ENCODE measurements around the gene IDH2. TPM values are rescaled to one million over a fixed set of nuclear protein-coding genes. Genes with fewer than 3 reads are reported as not detected.
A peak's percentile ranks its signal among the peaks of the same experiment; 100 is the strongest.

IDH2 gene
- total and polyA plus RNA-seq, 2 of the 13 experiments (the other 11 are each of a cell fraction or from before 2014, with no cell fraction given) = 121 to 145 TPM

GRCh38 chr15:90049030-90049429 is 53.2 kb downstream of the IDH2 start:
- no peaks in the 10 kb centered on the region for H3K9me3 ChIP-seq (ENCODE audit: low read length)
- H3K36me3 ChIP-seq (replicated peaks in 1 of 2; ENCODE audit: control insufficient read depth in 1 of 2, insufficient read depth in 2 of 2, low read length in 2 of 2) = peaks cover 2 to 3% of the 10 kb centered on the region in 2 experiments; a peak in 1 of 5 replicates
- peaks cover 4% of the 10 kb centered on the region for H3K79me2 ChIP-seq (ENCODE audit: insufficient read depth, low read length)
- BruUV-seq (replicated peaks) = no TSS peak
- ATAC-seq = no peak
- CTCF ChIA-PET (ENCODE audit: low intra/inter-chr PET ratio, low total read pairs) = no interaction called here
- no peak overlapping the region for H3K27ac ChIP-seq (ENCODE audit: extremely low read length, insufficient read depth, low read length)
- intact Hi-C loops (cut with micrococcal nuclease; ENCODE audit: unreplicated experiment) (no loop called here), in situ Hi-C loops (cut with HindIII; ENCODE audit: extremely low pct_ligation_motif_present, low pct_unique_long_range_greater_than_20kb) (no loop called here)
- TF ChIP-seq ZBTB42 (CRISPR knock-in tag; IDR thresholded peaks at IDR 0.05) (no peak), ZNF629 (CRISPR knock-in tag; conservative IDR thresholded peaks at IDR 0.05) (peak; percentile 53), ZNF703 (CRISPR knock-in tag; IDR thresholded peaks at IDR 0.05; ENCODE audit: borderline replicate concordance) (no peak)
- H3K4me3 ChIP-seq (replicated peaks in 1 of 3; ENCODE audit: insufficient read depth in 1 of 3, low read depth in 2 of 3, low read length in 3 of 3) = no peak overlapping the region
- no peak for DNase-seq (ENCODE audit: low spot score)
- H3K27me3 ChIP-seq (ENCODE audit: control insufficient read depth in 1 of 2, insufficient read depth in 2 of 2, low read length in 2 of 2) = no peaks in the 10 kb centered on the region
- H3K9ac ChIP-seq (ENCODE audit: insufficient read depth, low read depth, low read length) = no peak overlapping the region
- H3K4me2 ChIP-seq (ENCODE audit: low read depth, low read length) = no peak overlapping the region
- peaks cover 14% of the 10 kb centered on the region for H3K4me1 ChIP-seq (ENCODE audit: insufficient read depth, low read length)
- POLR2A ChIA-PET = no interaction called here
- no peak for FAIRE-seq
- H2AFZ ChIP-seq (ENCODE audit: low read length) = no peak overlapping the region
- 100% methylated on average over 2 of the region's 5 CpGs for WGBS (ENCODE audit: low lambda C conversion rate)
- peaks cover 6% of the 10 kb centered on the region; the same call in 1 of the 2 replicates for H4K20me1 ChIP-seq (ENCODE audit: insufficient read depth, low read length)

GRCh38 chr15:90047956-90048575 is 54.2 kb downstream of the IDH2 start:
- FAIRE-seq (no peak), DNase-seq (ENCODE audit: low spot score) (no peak), ATAC-seq (no peak)
- no peak overlapping the region for H3K4me3 ChIP-seq (replicated peaks in 1 of 3; ENCODE audit: insufficient read depth in 1 of 3, low read depth in 2 of 3, low read length in 3 of 3)
- H3K79me2 ChIP-seq (ENCODE audit: insufficient read depth, low read length) = peaks cover 4% of the 10 kb centered on the region
- ChIA-PET POLR2A (no interaction called here), CTCF (ENCODE audit: low intra/inter-chr PET ratio, low total read pairs) (no interaction called here)
- H3K36me3 ChIP-seq (replicated peaks in 1 of 2; ENCODE audit: control insufficient read depth in 1 of 2, insufficient read depth in 2 of 2, low read length in 2 of 2) = peaks cover 2 to 3% of the 10 kb centered on the region in 2 experiments; a peak in 1 of 5 replicates
- peaks cover 5% of the 10 kb centered on the region for H3K4me1 ChIP-seq (ENCODE audit: insufficient read depth, low read length)
- peaks cover 3% of the 10 kb centered on the region; the same call in 1 of the 2 replicates for H4K20me1 ChIP-seq (ENCODE audit: insufficient read depth, low read length)
- no peak overlapping the region for H3K9ac ChIP-seq (ENCODE audit: insufficient read depth, low read depth, low read length)
- no peaks in the 10 kb centered on the region for H3K27me3 ChIP-seq (ENCODE audit: control insufficient read depth in 1 of 2, insufficient read depth in 2 of 2, low read length in 2 of 2)
- no peak overlapping the region for H3K27ac ChIP-seq (ENCODE audit: extremely low read length, insufficient read depth, low read length)
- TF ChIP-seq SMARCC2 (IDR thresholded peaks at IDR 0.05) = no peak
- TF ChIP-seq TBX2 (CRISPR knock-in tag; IDR thresholded peaks at IDR 0.05; ENCODE audit: borderline replicate concordance) = no peak
- TF ChIP-seq ZNF660 (CRISPR knock-in tag; IDR thresholded peaks at IDR 0.05; ENCODE audit: borderline replicate concordance, low read depth) = no peak
- WGBS (ENCODE audit: low lambda C conversion rate) = 97% methylated on average over 7 of the region's 9 CpGs
- H3K9me3 ChIP-seq (ENCODE audit: low read length) = no peaks in the 10 kb centered on the region
- H2AFZ ChIP-seq (ENCODE audit: low read length) = no peak overlapping the region
- in situ Hi-C loops (cut with HindIII; ENCODE audit: extremely low pct_ligation_motif_present, low pct_unique_long_range_greater_than_20kb) (no loop called here), intact Hi-C loops (cut with micrococcal nuclease; ENCODE audit: unreplicated experiment) (no loop called here)
- BruUV-seq (replicated peaks) = no TSS peak
- no peak overlapping the region for H3K4me2 ChIP-seq (ENCODE audit: low read depth, low read length)
